ENCODE data around the gene EFHC2.

- TF ChIP-seq CTCF (IDR thresholded peaks at IDR 0.05; ENCODE audit: insufficient read depth, low read depth, low read length) (no peak), EZH2 (IDR thresholded peaks at IDR 0.05; ENCODE audit: insufficient read depth, low read length) (no peak)
Observed at GRCh38 chrX:44240036-44240435, 103.4 kb downstream of the EFHC2 start.

All from astrocyte (in vitro differentiated cells and primary cell).